ENCODE measurements around the gene NDUFB4. TPM values are rescaled to one million over a fixed set of nuclear protein-coding genes. Genes with fewer than 3 reads are reported as not detected.

The NDUFB4 gene
- total and polyA plus RNA-seq, 2 donors (not counting 1 experiment from before 2014, with no cell fraction given), result 68.4 to 139 TPM

GRCh38 chr3:120622457-120622856 lies 26.3 kb downstream of the NDUFB4 start:
- intact Hi-C loops (cut with micrococcal nuclease), result no loop called here
- WGBS (ENCODE audit: insufficient coverage), result 75% methylated on average over 1 of the region's 3 CpGs
- Histone ChIP-seq H3K9ac (ENCODE audit: low read length) (no peak overlapping the region), H3K27ac (ENCODE audit: low read length in 2 of 2) (no peak overlapping the region), H3K9me3 (ENCODE audit: control extremely low read depth in 1 of 3, control insufficient read depth in 2 of 3, insufficient read depth in 1 of 3, low read length in 2 of 3) (peaks cover 0 to 24% (median 22%) of the 10 kb centered on the region in 3 donors), H3K4me1 (ENCODE audit: control insufficient read depth in 2 of 2, insufficient read depth in 2 of 2, low read length in 2 of 2) (no peaks in the 10 kb centered on the region), H3K36me3 (replicated peaks in 1 of 2; ENCODE audit: control extremely low read depth in 1 of 2, control insufficient read depth in 1 of 2, extremely low read depth in 1 of 2, insufficient read depth in 2 of 2, low read length in 1 of 2) (no peaks in the 10 kb centered on the region), H3K27me3 (replicated peaks in 1 of 4; ENCODE audit: control extremely low read depth in 1 of 4, control insufficient read depth in 3 of 4, insufficient read depth in 4 of 4, low read length in 3 of 4) (peaks cover 0 to 3% (median 0%) of the 10 kb centered on the region in 4 experiments), H4K20me1 (ENCODE audit: control insufficient read depth, insufficient read depth, low read length, poor library complexity, severe bottlenecking) (no peaks in the 10 kb centered on the region), H3K4me2 (replicated peaks; ENCODE audit: low read depth, low read length, poor library complexity, severe bottlenecking) (no peak overlapping the region), H2AFZ (ENCODE audit: insufficient read depth, low read depth, low read length, poor library complexity, severe bottlenecking) (no peak overlapping the region), H3K4me3 (ENCODE audit: control extremely low read depth in 1 of 5, extremely low read depth in 1 of 5, insufficient read depth in 1 of 5, low read depth in 2 of 5, low read length in 4 of 5) (no peak overlapping the region), H3K79me2 (ENCODE audit: control insufficient read depth, insufficient read depth, low read length) (no peaks in the 10 kb centered on the region)
- Mint-ChIP-seq H3K4me3 (no peak overlapping the region), H3K27me3 (peaks cover 12% of the 10 kb centered on the region), H3K9me3 (ENCODE audit: insufficient read depth) (peaks cover 11% of the 10 kb centered on the region), H3K4me1 (no peaks in the 10 kb centered on the region), H3K27ac (no peak overlapping the region)
- ATAC-seq (ENCODE audit: low read depth) (no peak), DNase-seq (no peak)
- CTCF ChIA-PET, result interaction anchor here (1.1 kb wide), 1 partner anchor 172 kb away, joined by 4 read pairs; no protein-coding TSS in a partner anchor
- no peak for TF ChIP-seq EZH2 (IDR thresholded peaks at IDR 0.05; ENCODE audit: borderline replicate concordance, insufficient read depth, low read depth, low read length, poor library complexity, severe bottlenecking)
- TF ChIP-seq CTCF (IDR thresholded peaks at IDR 0.05), result no peak
- POLR2A ChIA-PET, result no interaction called here

- Histone ChIP-seq H3K27ac (ENCODE audit: low read length in 2 of 2) (no peak overlapping the region), H4K20me1 (ENCODE audit: control insufficient read depth, insufficient read depth, low read length, poor library complexity, severe bottlenecking) (no peaks in the 10 kb centered on the region), H3K4me3 (ENCODE audit: control extremely low read depth in 1 of 5, extremely low read depth in 1 of 5, insufficient read depth in 1 of 5, low read depth in 2 of 5, low read length in 4 of 5) (no peak overlapping the region), H3K79me2 (ENCODE audit: control insufficient read depth, insufficient read depth, low read length) (no peaks in the 10 kb centered on the region), H3K4me1 (ENCODE audit: control insufficient read depth in 2 of 2, insufficient read depth in 2 of 2, low read length in 2 of 2) (no peaks in the 10 kb centered on the region), H3K36me3 (replicated peaks in 1 of 2; ENCODE audit: control extremely low read depth in 1 of 2, control insufficient read depth in 1 of 2, extremely low read depth in 1 of 2, insufficient read depth in 2 of 2, low read length in 1 of 2) (no peaks in the 10 kb centered on the region), H2AFZ (ENCODE audit: insufficient read depth, low read depth, low read length, poor library complexity, severe bottlenecking) (no peak overlapping the region), H3K27me3 (replicated peaks in 1 of 4; ENCODE audit: control extremely low read depth in 1 of 4, control insufficient read depth in 3 of 4, insufficient read depth in 4 of 4, low read length in 3 of 4) (peaks cover 0 to 3% (median 0%) of the 10 kb centered on the region in 4 experiments), H3K4me2 (replicated peaks; ENCODE audit: low read depth, low read length, poor library complexity, severe bottlenecking) (no peak overlapping the region), H3K9me3 (ENCODE audit: control extremely low read depth in 1 of 3, control insufficient read depth in 2 of 3, insufficient read depth in 1 of 3, low read length in 2 of 3) (peaks cover 0 to 24% (median 22%) of the 10 kb centered on the region in 3 donors), H3K9ac (ENCODE audit: low read length) (no peak overlapping the region)
- H3K9me3 Mint-ChIP-seq (ENCODE audit: insufficient read depth), result peaks cover 11% of the 10 kb centered on the region
- H3K4me3 Mint-ChIP-seq, result no peak overlapping the region
- CTCF ChIA-PET, result interaction anchor here (1.1 kb wide), 1 partner anchor 172 kb away, joined by 4 read pairs; no protein-coding TSS in a partner anchor
- TF ChIP-seq CTCF (IDR thresholded peaks at IDR 0.05), result no peak
- no peak for TF ChIP-seq EZH2 (IDR thresholded peaks at IDR 0.05; ENCODE audit: borderline replicate concordance, insufficient read depth, low read depth, low read length, poor library complexity, severe bottlenecking)
- POLR2A ChIA-PET, result no interaction called here
- intact Hi-C loops (cut with micrococcal nuclease), result no loop called here
- ATAC-seq (ENCODE audit: low read depth), result no peak
- H3K27me3 Mint-ChIP-seq, result peaks cover 12% of the 10 kb centered on the region
- no peaks in the 10 kb centered on the region for H3K4me1 Mint-ChIP-seq
- no peak overlapping the region for H3K27ac Mint-ChIP-seq
- no peak for DNase-seq
- 96% methylated on average over 7 of the region's 12 CpGs for WGBS (ENCODE audit: insufficient coverage)
Measured at GRCh38 chr3:120622870-120623726, 27.0 kb downstream of the NDUFB4 start.
